K562 (cell line): Measurements from ENCODE around the gene NEMP1. TPM values are rescaled to one million over a fixed set of nuclear protein-coding genes. Genes with fewer than 3 reads are reported as not detected.

Experiments used
- ARHGAP35 ChIP-seq: fragments of 450-650 bp; IDR thresholded peaks from 2 replicates; pipeline ENCODE4 v1.6.1; 2018; ENCODE audit not compliant: partially characterized antibody
- BRCA1 ChIP-seq, 2 experiments: fragments of 450-650 bp in 1 of 2; sonication (generic) in 1 of 2; formaldehyde crosslinking in 1 of 2; IDR thresholded peaks; 2 replicates each; pipeline versions ENCODE4 v1.5.0 to v1.6.1; 2017 to 2020; ENCODE audit warnings: mild to moderate bottlenecking in 1 of 2, missing genetic modification reagents in 1 of 2
- CGGBP1 ChIP-seq: fragments of 250-450 bp; sonication (Bioruptor Pico); IDR thresholded peaks from 2 replicates; pipeline ENCODE4 v1.9.0; 2021; ENCODE audit warnings: mild to moderate bottlenecking
- MEIS2 ChIP-seq: fragments of 450-650 bp; IDR thresholded peaks from 2 replicates; pipeline ENCODE4 v1.6.1; 2014; ENCODE audit warnings: mild to moderate bottlenecking; ENCODE audit not compliant: partially characterized antibody
- NR0B1 ChIP-seq: fragments of 450-650 bp; IDR thresholded peaks from one replicate; pipeline ENCODE4 v1.6.1; 2018; ENCODE audit warnings: mild to moderate bottlenecking, moderate library complexity; ENCODE audit not compliant: partially characterized antibody
- PHB ChIP-seq: fragments of 250-450 bp; sonication (Bioruptor Pico); IDR thresholded peaks from 2 replicates; pipeline ENCODE4 v1.5.0; 2021
- RFX5 ChIP-seq: IDR thresholded peaks from 2 replicates; pipeline ENCODE4 v1.6.1; 2011; ENCODE audit warnings: low read depth, mild to moderate bottlenecking, improper control_type of control experiment, low read length
- SREBF1 ChIP-seq: fragments of 150-350 bp; IDR thresholded peaks from 2 replicates; pipeline ENCODE4 v1.6.1; 2014; ENCODE audit warnings: antibody characterized with exemption, low read depth, low read length, borderline replicate concordance
- SUPT5H ChIP-seq: fragments of 450-650 bp; IDR thresholded peaks from 2 replicates; pipeline ENCODE4 v1.6.1; 2016
- VEZF1 ChIP-seq: fragments of 200-800 bp; sonication (Bioruptor generic); IDR thresholded peaks from 2 replicates; pipeline ENCODE4 v1.6.1; 2017; ENCODE audit warnings: missing genetic modification characterization, missing compliant biosample characterization
- ZBED1 ChIP-seq: IDR thresholded peaks from 2 replicates; pipeline ENCODE4 v1.6.1; 2014
- ZNF586 ChIP-seq: fragments of 450-650 bp; formaldehyde crosslinking; conservative IDR thresholded peaks from 2 replicates; pipeline ENCODE4 v1.4.0; 2020; ENCODE audit warnings: mild to moderate bottlenecking, moderate library complexity
- ZNF699 ChIP-seq: fragments of 250-450 bp; sonication (Bioruptor Pico); IDR thresholded peaks from 2 replicates; pipeline ENCODE4 v1.8.0; 2021; ENCODE audit warnings: mild to moderate bottlenecking, moderate library complexity; ENCODE audit not compliant: insufficient replicate concordance
- polyA plus RNA-seq, 8 experiments: library from polyadenylated mRNA; depleted of rRNA in 4 of 8; stranded (reverse) in 5 of 8; unstranded in 3 of 8; fragments of >200 nt; fragmentation: Nextera tagmentation in 2 of 8; fragmentation: Illumina TruSeq in 1 of 8; extraction: Ambion mirVana in 2 of 8; extraction: Trizol in 1 of 8; gene quantifications; 2 replicates each; pipeline versions ENCODE4 v1.2.1 to v1.2.3, GENCODE V29; 2011 to 2014; ENCODE audit warnings: inconsistent platforms in 1 of 8, missing spikeins in 1 of 8
- total RNA-seq, 7 experiments: library from RNA; depleted of rRNA in 6 of 7; stranded (reverse); fragments of >200 nt in 6 of 7; fragmentation: Illumina TruSeq in 2 of 7; extraction: Trizol in 2 of 7; gene quantifications; 2 replicates each; pipeline versions ENCODE4 v1.2.1 to v1.2.3, GENCODE V29; 2011 to 2021; ENCODE audit warnings: low replicate concordance in 1 of 7

The NEMP1 gene
- total and polyA plus RNA-seq, 9 of the 15 experiments (the other 6 are each of a cell fraction or from before 2014, with no cell fraction given), result 9.5 to 82.2 (median 41.2) TPM

- TF ChIP-seq NR0B1 (no peak), RFX5 (no peak), MEIS2 (no peak), SREBF1 (no peak), BRCA1 (IDR thresholded peaks at IDR 0.05) (no peak), BRCA1 (CRISPR knock-in tag; IDR thresholded peaks at IDR 0.05) (no peak), VEZF1 (CRISPR knock-in tag) (no peak), ZNF586 (no peak), SUPT5H (peak; percentile 48), PHB (CRISPR knock-in tag) (no peak), CGGBP1 (CRISPR knock-in tag) (no peak), ARHGAP35 (no peak), ZBED1 (0 out of 2 replicates have a peak, but pooled peaks have one; percentile 26), ZNF699 (CRISPR knock-in tag) (no peak)
- TF ChIP-seq, all 486 proteins: peak for 7
Observed at GRCh38 chr12:57096099-57096572, 17.5 kb upstream of the NEMP1 start (continued).
